ENCODE data around the gene FLYWCH1.

DNA sequence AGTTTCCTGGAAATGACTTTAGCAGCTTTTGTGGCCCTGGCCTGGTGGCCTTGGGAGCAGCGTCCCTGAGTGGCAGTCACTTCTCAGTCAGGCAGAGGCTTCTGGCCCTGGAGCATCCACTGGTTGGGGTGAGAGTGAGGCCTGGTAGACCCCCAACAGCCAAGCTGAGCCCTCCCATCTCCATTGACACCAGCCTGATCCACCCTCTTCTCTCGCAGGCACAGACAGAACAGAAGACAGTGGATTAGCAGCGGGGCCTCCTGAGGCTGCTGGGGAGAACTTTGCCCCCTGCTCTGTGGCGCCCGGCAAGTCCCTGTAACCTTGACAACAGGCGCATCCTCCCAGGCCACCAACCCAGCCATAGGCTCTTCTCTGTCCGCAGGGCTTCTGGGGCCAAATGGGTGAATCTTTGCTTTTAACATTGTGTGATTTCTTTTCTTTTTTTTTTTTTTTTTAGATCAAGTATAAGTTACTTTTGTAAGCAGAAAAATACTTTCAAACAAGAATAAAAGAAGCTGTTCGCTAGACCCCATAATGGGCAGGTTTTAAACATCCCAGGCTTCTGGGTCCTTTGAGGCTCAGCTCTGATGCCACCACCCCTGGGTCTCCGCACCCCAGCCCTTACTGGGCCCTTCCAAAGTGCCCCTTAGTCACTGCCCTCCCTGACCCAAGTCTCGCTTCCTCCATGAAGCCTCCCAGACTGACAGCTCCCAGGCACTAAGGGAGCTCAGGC, 12.7 kb upstream of the FLYWCH1 start:
- TF ChIP-seq ZC3H10 (CRISPR knock-in tag; IDR thresholded peaks at IDR 0.05) (no peak), ESRRG (CRISPR knock-in tag; IDR thresholded peaks at IDR 0.05) (no peak), GLIS3 (CRISPR knock-in tag; IDR thresholded peaks at IDR 0.05) (no peak), OSR1 (CRISPR knock-in tag; IDR thresholded peaks at IDR 0.05) (no peak), PPARA (CRISPR knock-in tag; IDR thresholded peaks at IDR 0.05; ENCODE audit: borderline replicate concordance) (no peak), ZFP3 (CRISPR knock-in tag; IDR thresholded peaks at IDR 0.05) (no peak), ARNTL (CRISPR knock-in tag; IDR thresholded peaks at IDR 0.05; ENCODE audit: borderline replicate concordance, low read depth) (no peak), ZFP30 (CRISPR knock-in tag; IDR thresholded peaks at IDR 0.05) (no peak), ZNF70 (CRISPR knock-in tag; IDR thresholded peaks at IDR 0.05) (no peak)
- TF ChIP-seq, protein P1, sequence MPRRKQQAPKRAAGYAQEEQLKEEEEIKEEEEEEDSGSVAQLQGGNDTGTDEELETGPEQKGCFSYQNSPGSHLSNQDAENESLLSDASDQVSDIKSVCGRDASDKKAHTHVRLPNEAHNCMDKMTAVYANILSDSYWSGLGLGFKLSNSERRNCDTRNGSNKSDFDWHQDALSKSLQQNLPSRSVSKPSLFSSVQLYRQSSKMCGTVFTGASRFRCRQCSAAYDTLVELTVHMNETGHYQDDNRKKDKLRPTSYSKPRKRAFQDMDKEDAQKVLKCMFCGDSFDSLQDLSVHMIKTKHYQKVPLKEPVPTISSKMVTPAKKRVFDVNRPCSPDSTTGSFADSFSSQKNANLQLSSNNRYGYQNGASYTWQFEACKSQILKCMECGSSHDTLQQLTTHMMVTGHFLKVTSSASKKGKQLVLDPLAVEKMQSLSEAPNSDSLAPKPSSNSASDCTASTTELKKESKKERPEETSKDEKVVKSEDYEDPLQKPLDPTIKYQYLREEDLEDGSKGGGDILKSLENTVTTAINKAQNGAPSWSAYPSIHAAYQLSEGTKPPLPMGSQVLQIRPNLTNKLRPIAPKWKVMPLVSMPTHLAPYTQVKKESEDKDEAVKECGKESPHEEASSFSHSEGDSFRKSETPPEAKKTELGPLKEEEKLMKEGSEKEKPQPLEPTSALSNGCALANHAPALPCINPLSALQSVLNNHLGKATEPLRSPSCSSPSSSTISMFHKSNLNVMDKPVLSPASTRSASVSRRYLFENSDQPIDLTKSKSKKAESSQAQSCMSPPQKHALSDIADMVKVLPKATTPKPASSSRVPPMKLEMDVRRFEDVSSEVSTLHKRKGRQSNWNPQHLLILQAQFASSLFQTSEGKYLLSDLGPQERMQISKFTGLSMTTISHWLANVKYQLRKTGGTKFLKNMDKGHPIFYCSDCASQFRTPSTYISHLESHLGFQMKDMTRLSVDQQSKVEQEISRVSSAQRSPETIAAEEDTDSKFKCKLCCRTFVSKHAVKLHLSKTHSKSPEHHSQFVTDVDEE (CRISPR knock-in tag; IDR thresholded peaks at IDR 0.05): no peak
- TF ChIP-seq, protein P2, sequence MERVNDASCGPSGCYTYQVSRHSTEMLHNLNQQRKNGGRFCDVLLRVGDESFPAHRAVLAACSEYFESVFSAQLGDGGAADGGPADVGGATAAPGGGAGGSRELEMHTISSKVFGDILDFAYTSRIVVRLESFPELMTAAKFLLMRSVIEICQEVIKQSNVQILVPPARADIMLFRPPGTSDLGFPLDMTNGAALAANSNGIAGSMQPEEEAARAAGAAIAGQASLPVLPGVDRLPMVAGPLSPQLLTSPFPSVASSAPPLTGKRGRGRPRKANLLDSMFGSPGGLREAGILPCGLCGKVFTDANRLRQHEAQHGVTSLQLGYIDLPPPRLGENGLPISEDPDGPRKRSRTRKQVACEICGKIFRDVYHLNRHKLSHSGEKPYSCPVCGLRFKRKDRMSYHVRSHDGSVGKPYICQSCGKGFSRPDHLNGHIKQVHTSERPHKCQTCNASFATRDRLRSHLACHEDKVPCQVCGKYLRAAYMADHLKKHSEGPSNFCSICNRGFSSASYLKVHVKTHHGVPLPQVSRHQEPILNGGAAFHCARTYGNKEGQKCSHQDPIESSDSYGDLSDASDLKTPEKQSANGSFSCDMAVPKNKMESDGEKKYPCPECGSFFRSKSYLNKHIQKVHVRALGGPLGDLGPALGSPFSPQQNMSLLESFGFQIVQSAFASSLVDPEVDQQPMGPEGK (CRISPR knock-in tag; IDR thresholded peaks at IDR 0.05; ENCODE audit: borderline replicate concordance): no peak
- TF ChIP-seq, protein P3, sequence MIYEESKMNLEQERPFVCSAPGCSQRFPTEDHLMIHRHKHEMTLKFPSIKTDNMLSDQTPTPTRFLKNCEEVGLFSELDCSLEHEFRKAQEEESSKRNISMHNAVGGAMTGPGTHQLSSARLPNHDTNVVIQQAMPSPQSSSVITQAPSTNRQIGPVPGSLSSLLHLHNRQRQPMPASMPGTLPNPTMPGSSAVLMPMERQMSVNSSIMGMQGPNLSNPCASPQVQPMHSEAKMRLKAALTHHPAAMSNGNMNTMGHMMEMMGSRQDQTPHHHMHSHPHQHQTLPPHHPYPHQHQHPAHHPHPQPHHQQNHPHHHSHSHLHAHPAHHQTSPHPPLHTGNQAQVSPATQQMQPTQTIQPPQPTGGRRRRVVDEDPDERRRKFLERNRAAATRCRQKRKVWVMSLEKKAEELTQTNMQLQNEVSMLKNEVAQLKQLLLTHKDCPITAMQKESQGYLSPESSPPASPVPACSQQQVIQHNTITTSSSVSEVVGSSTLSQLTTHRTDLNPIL (CRISPR knock-in tag; IDR thresholded peaks at IDR 0.05; ENCODE audit: low read depth): no peak
